Neuronal stem cell (in vitro differentiated cells): Measurements from ENCODE around the gene PRR14.

Experiments used
- DNase-seq: peaks from one replicate; pipeline ENCODE4 v3.0.0-alpha.2; 2013; ENCODE audit warnings: low spot score
- H2AFZ ChIP-seq: one replicate; pipeline ENCODE4 v1.6.1; 2013; ENCODE audit warnings: mild to moderate bottlenecking, low read length, inconsistent platforms
- H2AK5ac ChIP-seq: 2 replicates; pipeline ENCODE4 v1.6.1; 2013; ENCODE audit warnings: low read depth, mild to moderate bottlenecking, inconsistent platforms, low read length, moderate library complexity, mixed read lengths
- H2BK120ac ChIP-seq: 2 replicates; pipeline ENCODE4 v1.6.1; 2013; ENCODE audit warnings: low read depth, mild to moderate bottlenecking, inconsistent platforms, low read length, moderate library complexity, mixed read lengths
- H2BK12ac ChIP-seq: one replicate; pipeline ENCODE4 v1.6.1; 2013; ENCODE audit warnings: low read length, inconsistent platforms
- H2BK15ac ChIP-seq: 2 replicates; pipeline ENCODE4 v1.6.1; 2013; ENCODE audit warnings: mild to moderate bottlenecking, low read length, inconsistent platforms, mixed read lengths
- H2BK5ac ChIP-seq: one replicate; pipeline ENCODE4 v1.6.1; 2013; ENCODE audit warnings: inconsistent platforms, mild to moderate bottlenecking, low read length, moderate library complexity
- H3K14ac ChIP-seq: one replicate; pipeline ENCODE4 v1.6.1; 2013; ENCODE audit warnings: low read length, inconsistent platforms
- H3K18ac ChIP-seq: 2 replicates; pipeline ENCODE4 v1.6.1; 2013; ENCODE audit warnings: low read length, inconsistent platforms
- H3K23ac ChIP-seq: 2 replicates; pipeline ENCODE4 v1.6.1; 2013; ENCODE audit warnings: low read depth, mild to moderate bottlenecking, mixed read lengths, low read length, inconsistent platforms; ENCODE audit not compliant: poor library complexity
- H3K27ac ChIP-seq: replicated peaks from 3 replicates; pipeline ENCODE4 v1.5.1; 2013; ENCODE audit warnings: low read length, inconsistent platforms
- H3K27me3 ChIP-seq, 3 experiments: 2 replicates each; pipeline ENCODE4 v1.6.1; 2013; ENCODE audit warnings: low read length in 3 of 3, mild to moderate bottlenecking in 2 of 3, inconsistent platforms in 1 of 3, low read depth in 1 of 3, mixed read lengths in 1 of 3, moderate library complexity in 1 of 3; ENCODE audit not compliant: control insufficient read depth in 3 of 3, insufficient read depth in 3 of 3
- H3K36me3 ChIP-seq, 2 donors: replicated peaks in 1 of 2; 2 replicates each; pipeline ENCODE4 v1.6.1; 2013; ENCODE audit warnings: low read length in 2 of 2; ENCODE audit not compliant: control insufficient read depth in 2 of 2, insufficient read depth in 2 of 2
- H3K4ac ChIP-seq: 2 replicates; pipeline ENCODE4 v1.6.1; 2013; ENCODE audit warnings: inconsistent platforms, mild to moderate bottlenecking, low read length, moderate library complexity
- H3K4me1 ChIP-seq, 2 donors: 1 replicate in 1 of 2; 2 replicates in 1 of 2; pipeline ENCODE4 v1.6.1; 2013; ENCODE audit warnings: low read length in 2 of 2, low read depth in 1 of 2; ENCODE audit not compliant: control insufficient read depth in 2 of 2, insufficient read depth in 1 of 2
- H3K4me2 ChIP-seq: one replicate; pipeline ENCODE4 v1.6.1; 2013; ENCODE audit warnings: mild to moderate bottlenecking, low read length, inconsistent platforms; ENCODE audit not compliant: insufficient read depth, poor library complexity, severe bottlenecking
- H3K4me3 ChIP-seq, 2 donors: 2 replicates each; pipeline ENCODE4 v1.5.1; 2013; ENCODE audit warnings: low read length in 2 of 2, mild to moderate bottlenecking in 2 of 2, inconsistent platforms in 1 of 2, moderate library complexity in 1 of 2
- H3K79me1 ChIP-seq: one replicate; pipeline ENCODE4 v1.6.1; 2013; ENCODE audit warnings: low read depth, mild to moderate bottlenecking, inconsistent platforms, low read length, moderate library complexity
- H3K9ac ChIP-seq: one replicate; pipeline ENCODE4 v1.6.1; 2013; ENCODE audit warnings: mild to moderate bottlenecking, low read depth, low read length, inconsistent platforms; ENCODE audit not compliant: poor library complexity
- H3K9me3 ChIP-seq, 2 donors: replicated peaks in 1 of 2; 2 replicates each; pipeline versions ENCODE3 to v1.6.1; 2013; ENCODE audit warnings: low read length in 2 of 2, mild to moderate bottlenecking in 2 of 2, inconsistent platforms in 1 of 2, low read depth in 1 of 2, mixed read lengths in 1 of 2, moderate library complexity in 1 of 2; ENCODE audit not compliant: control insufficient read depth in 2 of 2, insufficient read depth in 1 of 2
- H4K8ac ChIP-seq: one replicate; pipeline ENCODE4 v1.6.1; 2013; ENCODE audit warnings: low read depth, mild to moderate bottlenecking, inconsistent platforms, low read length, moderate library complexity
- H4K91ac ChIP-seq: one replicate; pipeline ENCODE4 v1.6.1; 2013; ENCODE audit warnings: low read length, low read depth, mild to moderate bottlenecking, inconsistent platforms; ENCODE audit not compliant: poor library complexity
- WGBS, 2 donors: extraction: QIAGEN DNeasy Blood & Tissue Kit; methylation state at CpG; one replicate each; pipeline ENCODE4 v1.1.7; 2013; ENCODE audit warnings: missing lambda C conversion rate in 2 of 2, mixed read lengths in 1 of 2; ENCODE audit not compliant: insufficient read length in 2 of 2, insufficient replicate concordance in 1 of 2; ENCODE audit errors: extremely low coverage in 2 of 2; 5-methylcytosine and 5-hydroxymethylcytosine counted together

PRR14 gene

GRCh38 chr16:30641378-30641982 is 9.3 kb upstream of the PRR14 start:
- Histone ChIP-seq H2BK5ac (no peak overlapping the region), H3K4me3 (no peak overlapping the region), H2BK120ac (no peak overlapping the region), H3K79me1 (no peaks in the 10 kb centered on the region), H4K8ac (no peak overlapping the region), H2AK5ac (no peak overlapping the region), H3K4me2 (no peak overlapping the region), H3K27ac (no peak overlapping the region), H3K27me3 (no peaks in the 10 kb centered on the region), H2BK12ac (no peak overlapping the region), H3K9me3 (no peaks in the 10 kb centered on the region), H3K18ac (no peak overlapping the region), H3K14ac (no peak overlapping the region), H4K91ac (no peak overlapping the region), H2BK15ac (no peak overlapping the region), H3K4ac (no peak overlapping the region), H3K23ac (no peak overlapping the region), H3K4me1 (no peaks in the 10 kb centered on the region), H2AFZ (no peak overlapping the region), H3K9ac (no peak overlapping the region), H3K36me3 (no peaks in the 10 kb centered on the region)
- WGBS, 2 donors: no CpG with 5 or more reads among the region's 3 CpGs
- no peak for DNase-seq

- H2AFZ ChIP-seq: no peak overlapping the region
- H2BK120ac ChIP-seq: no peak overlapping the region
- H3K18ac ChIP-seq: no peak overlapping the region
- no peaks in the 10 kb centered on the region for H3K79me1 ChIP-seq
- H4K91ac ChIP-seq: no peak overlapping the region
- no peak overlapping the region for H3K9ac ChIP-seq
- H2BK5ac ChIP-seq: no peak overlapping the region
- no peaks in the 10 kb centered on the region for H3K36me3 ChIP-seq
- no peak overlapping the region for H2AK5ac ChIP-seq
- H2BK12ac ChIP-seq: no peak overlapping the region
- H3K23ac ChIP-seq: no peak overlapping the region
- peaks cover 0 to 2% (median 0%) of the 10 kb centered on the region in 3 experiments for H3K27me3 ChIP-seq
- no peaks in the 10 kb centered on the region for H3K4me1 ChIP-seq
- no peak overlapping the region for H3K14ac ChIP-seq
- no peak overlapping the region for H3K4me3 ChIP-seq
- no peak overlapping the region for H3K4ac ChIP-seq
- H4K8ac ChIP-seq: no peak overlapping the region
- H3K27ac ChIP-seq: no peak overlapping the region
- no CpG with 5 or more reads among the region's 4 CpGs for WGBS, 2 donors
- no peak overlapping the region for H2BK15ac ChIP-seq
- H3K9me3 ChIP-seq: no peaks in the 10 kb centered on the region
- DNase-seq: no peak
- no peak overlapping the region for H3K4me2 ChIP-seq
These were observed 6.4 kb upstream of the PRR14 start for GRCh38 chr16:30644334-30644830.

GRCh38 chr16:30645727-30646126 is 5.0 kb upstream of the PRR14 start:
- no peak overlapping the region for H3K18ac ChIP-seq
- DNase-seq: no peak
- H3K4me2 ChIP-seq: no peak overlapping the region
- H3K27ac ChIP-seq: no peak overlapping the region
- no peak overlapping the region for H4K8ac ChIP-seq
- no peak overlapping the region for H3K9ac ChIP-seq
- no peak overlapping the region for H2BK15ac ChIP-seq
- H3K36me3 ChIP-seq: no peaks in the 10 kb centered on the region
- H3K27me3 ChIP-seq: peaks cover 0 to 2% (median 0%) of the 10 kb centered on the region in 3 experiments
- no peak overlapping the region for H2AFZ ChIP-seq
- no peak overlapping the region for H3K4me3 ChIP-seq
- no peaks in the 10 kb centered on the region for H3K79me1 ChIP-seq
- H4K91ac ChIP-seq: no peak overlapping the region
- no peak overlapping the region for H3K23ac ChIP-seq
- H2BK120ac ChIP-seq: no peak overlapping the region
- no peak overlapping the region for H2BK12ac ChIP-seq
- no peak overlapping the region for H3K4ac ChIP-seq
- no peak overlapping the region for H3K14ac ChIP-seq
- peaks cover 0 to 2% of the 10 kb centered on the region in 2 donors for H3K4me1 ChIP-seq
- H3K9me3 ChIP-seq: no peaks in the 10 kb centered on the region
- no peak overlapping the region for H2AK5ac ChIP-seq
- no peak overlapping the region for H2BK5ac ChIP-seq
- WGBS, 2 donors: no CpG with 5 or more reads among the region's 6 CpGs

DNA sequence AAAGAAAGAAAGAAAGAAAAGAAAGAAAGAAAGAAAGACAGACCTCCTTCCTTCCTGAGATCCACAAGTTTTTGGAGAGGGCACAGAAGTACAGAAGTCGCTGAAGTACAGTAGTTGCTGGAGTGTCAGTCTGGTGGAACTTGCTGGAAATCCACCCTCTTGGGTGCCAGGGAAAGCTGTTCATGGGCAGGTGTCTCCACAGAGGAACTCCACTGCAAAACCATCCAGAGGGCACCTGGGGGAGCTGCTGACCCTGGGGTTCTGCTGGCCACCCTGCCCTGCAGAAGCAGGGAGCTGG is 3.5 kb upstream of the PRR14 start:
- H3K14ac ChIP-seq: peak overlapping the region; percentile 12
- H3K4me1 ChIP-seq: peaks cover 2 to 5% of the 10 kb centered on the region in 2 donors
- WGBS, 2 donors: no CpG with 5 or more reads among the region's 1 CpG
- H3K23ac ChIP-seq: no peak overlapping the region
- no peak overlapping the region for H2BK5ac ChIP-seq
- no peak overlapping the region for H3K4me2 ChIP-seq
- H4K8ac ChIP-seq: no peak overlapping the region
- peaks cover 2% of the 10 kb centered on the region for H3K79me1 ChIP-seq
- H2AFZ ChIP-seq: no peak overlapping the region
- no peak overlapping the region for H3K4ac ChIP-seq
- H3K27ac ChIP-seq: no peak overlapping the region
- no peak overlapping the region for H2BK120ac ChIP-seq
- no peaks in the 10 kb centered on the region for H3K9me3 ChIP-seq
- no peak for DNase-seq
- H3K4me3 ChIP-seq: no peak overlapping the region
- peaks cover 0 to 2% (median 0%) of the 10 kb centered on the region in 3 experiments for H3K27me3 ChIP-seq
- H2BK12ac ChIP-seq: no peak overlapping the region
- H3K18ac ChIP-seq: no peak overlapping the region
- no peak overlapping the region for H2BK15ac ChIP-seq
- no peak overlapping the region for H3K9ac ChIP-seq
- H4K91ac ChIP-seq: no peak overlapping the region
- no peaks in the 10 kb centered on the region for H3K36me3 ChIP-seq
- H2AK5ac ChIP-seq: no peak overlapping the region
